Measurements from ENCODE around the gene CPEB4. TPM values are rescaled to one million over a fixed set of nuclear protein-coding genes. Genes with fewer than 3 reads are reported as not detected.

The CPEB4 gene
- polyA plus RNA-seq, 1 experiment = 21.3 TPM

GRCh38 chr5:173864126-173865050 lies 23.8 kb upstream of the CPEB4 start:
- H3K27ac ChIP-seq (ENCODE audit: low read depth, low read length) = no peak overlapping the region
- H3K9me3 ChIP-seq (ENCODE audit: control insufficient read depth, insufficient read depth, low read length) = peaks cover 8% of the 10 kb centered on the region
- H3K4me3 ChIP-seq (ENCODE audit: low read depth, low read length) = no peak overlapping the region
- CTCF ChIA-PET = no interaction called here
- POLR2A ChIA-PET = no interaction called here
- no peaks in the 10 kb centered on the region for H3K27me3 ChIP-seq (ENCODE audit: control insufficient read depth, insufficient read depth, low read length)
- no peak for TF ChIP-seq CTCF (IDR thresholded peaks at IDR 0.05; ENCODE audit: low read depth, low read length)
- no peak for DNase-seq (ENCODE audit: low read depth, low spot score)

GRCh38 chr5:173866243-173866857 lies 21.8 kb upstream of the CPEB4 start:
- Histone ChIP-seq H3K27me3 (ENCODE audit: control insufficient read depth, insufficient read depth, low read length) (no peaks in the 10 kb centered on the region), H3K4me3 (ENCODE audit: low read depth, low read length) (no peak overlapping the region), H3K9me3 (ENCODE audit: control insufficient read depth, insufficient read depth, low read length) (peaks cover 8% of the 10 kb centered on the region), H3K27ac (ENCODE audit: low read depth, low read length) (no peak overlapping the region)
- POLR2A ChIA-PET = no interaction called here
- no peak for TF ChIP-seq CTCF (IDR thresholded peaks at IDR 0.05; ENCODE audit: low read depth, low read length)
- CTCF ChIA-PET = no interaction called here
- DNase-seq (ENCODE audit: low read depth, low spot score) = no peak

GRCh38 chr5:173866858-173867679 lies 21.1 kb upstream of the CPEB4 start:
- POLR2A ChIA-PET = no interaction called here
- CTCF ChIA-PET = no interaction called here
- Histone ChIP-seq H3K27me3 (ENCODE audit: control insufficient read depth, insufficient read depth, low read length) (no peaks in the 10 kb centered on the region), H3K9me3 (ENCODE audit: control insufficient read depth, insufficient read depth, low read length) (peaks cover 8% of the 10 kb centered on the region), H3K4me3 (ENCODE audit: low read depth, low read length) (no peak overlapping the region), H3K27ac (ENCODE audit: low read depth, low read length) (no peak overlapping the region)
- no peak for DNase-seq (ENCODE audit: low read depth, low spot score)
- TF ChIP-seq CTCF (IDR thresholded peaks at IDR 0.05; ENCODE audit: low read depth, low read length) = no peak

GRCh38 chr5:173868096-173868880 lies 19.9 kb upstream of the CPEB4 start:
- POLR2A ChIA-PET = interaction anchor here (0.6 kb wide), 1 partner anchor 12 kb away, joined by 3 read pairs; no protein-coding TSS in a partner anchor
- CTCF ChIA-PET = no interaction called here
- DNase-seq (ENCODE audit: low read depth, low spot score) = no peak
- Histone ChIP-seq H3K9me3 (ENCODE audit: control insufficient read depth, insufficient read depth, low read length) (peaks cover 8% of the 10 kb centered on the region), H3K4me3 (ENCODE audit: low read depth, low read length) (no peak overlapping the region), H3K27me3 (ENCODE audit: control insufficient read depth, insufficient read depth, low read length) (no peaks in the 10 kb centered on the region), H3K27ac (ENCODE audit: low read depth, low read length) (no peak overlapping the region)
- TF ChIP-seq CTCF (IDR thresholded peaks at IDR 0.05; ENCODE audit: low read depth, low read length) = no peak
